ENCODE measurements around the gene MRPL11.

- TF ChIP-seq CTCF (conservative IDR thresholded peaks at IDR 0.05; ENCODE audit: low read depth in 2 of 2), result no peak
- no peak for TF ChIP-seq EZH2 (IDR thresholded peaks at IDR 0.05; ENCODE audit: low read depth, unreplicated experiment)
- TF ChIP-seq ETS1 (IDR thresholded peaks at IDR 0.05), result no peak
- no peak for TF ChIP-seq REST (IDR thresholded peaks at IDR 0.05; ENCODE audit: unreplicated experiment)
These were observed 28.5 kb upstream of the MRPL11 start for GRCh38 chr11:66467034-66467659.

Data from GM23338 (cell line).